GM12878 (cell line): Measurements from ENCODE around the gene CTR9. TPM values are rescaled to one million over a fixed set of nuclear protein-coding genes. Genes with fewer than 3 reads are reported as not detected.

Source experiments
- ATAC-seq: fragments of 200-7000 bp; cut with Tn5 transposase; 3 replicates; pipeline ENCODE4 v1.9.1; 2020; ENCODE audit warnings: mild to moderate bottlenecking, moderate library complexity
- BruUV-seq: library from RNA; stranded (reverse); fragments of 400-500 nt; replicated peaks from 2 replicates; lab custom pipeline; 2021; lab: Mats Ljungman, UMichigan
- CTCF ChIA-PET: fragments of 300-600 bp; sonication (Branson Sonifier 250); formaldehyde crosslinking; extraction: SDS; loops from one replicate; lab custom pipeline; 2021; ENCODE audit warnings: inconsistent platforms; lab: Yijun Ruan, JAX
- POLR2A ChIA-PET: fragments of 350-600 bp; formaldehyde crosslinking; extraction: SDS; loops from one replicate; lab custom pipeline; 2021; ENCODE audit warnings: inconsistent platforms; lab: Charles Lee
- RAD21 ChIA-PET: fragments of 300-600 bp; sonication (Branson Sonifier 250); formaldehyde crosslinking; loops from one replicate; lab custom pipeline; 2023; ENCODE audit warnings: antibody characterized with exemption; ENCODE audit not compliant: unreplicated experiment; lab: Charles Lee
- SMC1A ChIA-PET: fragments of 300-600 bp; sonication (Branson Sonifier 250); formaldehyde crosslinking; loops from one replicate; lab custom pipeline; 2023; ENCODE audit not compliant: unreplicated experiment, uncharacterized antibody; lab: Charles Lee
- DNase-seq: peaks from one replicate; pipeline ENCODE4 v3.0.0-alpha.2; 2011; ENCODE audit warnings: low read depth, low spot score
- FAIRE-seq: peaks from 3 replicates; lab custom pipeline; 2011; peaks lifted over from hg19 to GRCh38; lab: Jason Lieb, UNC
- H2AFZ ChIP-seq: 2 replicates; pipeline ENCODE4 v1.6.0; 2011; ENCODE audit warnings: low read depth, low read length, control low read depth; ENCODE audit not compliant: control insufficient read depth
- H3K27ac ChIP-seq: 2 replicates; pipeline ENCODE4 v1.5.1; 2011; ENCODE audit warnings: control low read depth; ENCODE audit not compliant: control insufficient read depth, insufficient read depth
- H3K27me3 ChIP-seq, 2 experiments: replicated peaks in 1 of 2; 2 replicates each; pipeline versions ENCODE4 v1.6.0 to v1.6.1; 2011; ENCODE audit warnings: low read length in 1 of 2; ENCODE audit not compliant: control insufficient read depth in 2 of 2, insufficient read depth in 2 of 2
- H3K36me3 ChIP-seq, 2 experiments: 2 replicates each; pipeline ENCODE4 v1.5.1; 2011; ENCODE audit warnings: low read length in 1 of 2; ENCODE audit not compliant: control insufficient read depth in 2 of 2, insufficient read depth in 2 of 2
- H3K4me1 ChIP-seq: 2 replicates; pipeline ENCODE4 v1.6.1; 2011; ENCODE audit warnings: mild to moderate bottlenecking, low read length, moderate library complexity, mixed read lengths; ENCODE audit not compliant: control insufficient read depth, insufficient read depth
- H3K4me2 ChIP-seq: 2 replicates; pipeline ENCODE4 v1.6.0; 2011; ENCODE audit warnings: control low read depth; ENCODE audit not compliant: control insufficient read depth, insufficient read depth
- H3K4me3 ChIP-seq: fragments of 200-600 bp; sonication (generic); 2 replicates; pipeline ENCODE4 v1.5.1; 2016
- H3K79me2 ChIP-seq: 2 replicates; pipeline ENCODE4 v1.6.0; 2011; ENCODE audit warnings: low read length; ENCODE audit not compliant: control insufficient read depth, insufficient read depth
- H3K9ac ChIP-seq: 2 replicates; pipeline ENCODE4 v1.8.0; 2011; ENCODE audit warnings: low read length, control low read depth, mixed read lengths; ENCODE audit not compliant: control insufficient read depth, insufficient read depth
- H3K9me3 ChIP-seq: replicated peaks from 3 replicates; pipeline ENCODE4 v1.5.1; 2011; ENCODE audit warnings: mild to moderate bottlenecking, low read length; ENCODE audit not compliant: control insufficient read depth, insufficient read depth
- H4K20me1 ChIP-seq: 2 replicates; pipeline ENCODE4 v1.6.0; 2011; ENCODE audit not compliant: control insufficient read depth, insufficient read depth
- ELK1 ChIP-seq: IDR thresholded peaks from 2 replicates; pipeline ENCODE4 v1.6.1; 2012; ENCODE audit warnings: low read depth, low read length, improper control_type of control experiment
- HDAC6 ChIP-seq: fragments of 200-600 bp; sonication (generic); IDR thresholded peaks from one replicate; pipeline ENCODE4 v1.8.0; 2017; ENCODE audit warnings: antibody characterized with exemption; ENCODE audit not compliant: unreplicated experiment
- HSF1 ChIP-seq: fragments of 150-350 bp; IDR thresholded peaks from 2 replicates; pipeline ENCODE4 v1.6.1; 2014; ENCODE audit warnings: mild to moderate bottlenecking, low read depth, low read length
- KLF5 ChIP-seq: fragments of 450-650 bp; IDR thresholded peaks from 2 replicates; pipeline ENCODE4 v1.6.1; 2014; ENCODE audit warnings: mild to moderate bottlenecking; ENCODE audit not compliant: partially characterized antibody
- MYB ChIP-seq: fragments of 150-350 bp; IDR thresholded peaks from 2 replicates; pipeline ENCODE4 v1.6.1; 2014; ENCODE audit warnings: mild to moderate bottlenecking, low read depth, low read length, borderline replicate concordance
- MYC ChIP-seq: IDR thresholded peaks from 2 replicates; pipeline ENCODE4 v1.6.1; 2011; ENCODE audit warnings: mild to moderate bottlenecking, low read length, moderate library complexity, inconsistent platforms; ENCODE audit not compliant: insufficient read depth, insufficient replicate concordance, insufficient read length, severe bottlenecking
- NFYB ChIP-seq: IDR thresholded peaks from 2 replicates; pipeline ENCODE4 v1.6.1; 2011; ENCODE audit warnings: low read depth, mild to moderate bottlenecking, low read length, improper control_type of control experiment, moderate library complexity; ENCODE audit not compliant: insufficient read depth
- SMAD5 ChIP-seq: IDR thresholded peaks from 2 replicates; pipeline ENCODE4 v1.6.1; 2016; ENCODE audit warnings: antibody characterized with exemption, low read depth
- STAT1 ChIP-seq: fragments of 450-650 bp; conservative IDR thresholded peaks from 2 replicates; pipeline ENCODE4 v1.6.1; 2014; ENCODE audit warnings: antibody characterized with exemption, mild to moderate bottlenecking
- SUPT20H ChIP-seq: IDR thresholded peaks from 2 replicates; pipeline ENCODE4 v1.6.1; 2011; ENCODE audit warnings: low read depth, mild to moderate bottlenecking, low read length, moderate library complexity, borderline replicate concordance; ENCODE audit not compliant: control insufficient read depth
- YBX1 ChIP-seq: fragments of 450-650 bp; IDR thresholded peaks from 2 replicates; pipeline ENCODE4 v1.6.1; 2016; ENCODE audit warnings: antibody characterized with exemption
- ZZZ3 ChIP-seq: IDR thresholded peaks from 2 replicates; pipeline ENCODE4 v1.6.1; 2011; ENCODE audit warnings: low read depth; ENCODE audit not compliant: control insufficient read depth, insufficient read length
- in situ Hi-C: fragments of 300-500 bp; cut with MboI; formaldehyde crosslinking; loops from 9 replicates; pipeline ENCODE4 v1.14.3; 2018; ENCODE audit warnings: mixed read lengths
- intact Hi-C: fragments of 100-400 bp; cut with micrococcal nuclease; formaldehyde crosslinking; loops from one replicate; pipeline ENCODE4 v1.14.2; 2022; ENCODE audit not compliant: unreplicated experiment
- polyA plus RNA-seq, 11 experiments: library from polyadenylated mRNA; depleted of rRNA in 4 of 11; unstranded in 6 of 11; stranded (reverse) in 5 of 11; fragments of >200 nt; fragmentation: Nextera tagmentation in 4 of 11; fragmentation: Illumina TruSeq in 1 of 11; extraction: Ambion mirVana in 4 of 11; extraction: Trizol in 1 of 11; gene quantifications; 1 replicate in 1 of 11; 2 replicates in 10 of 11; pipeline versions ENCODE4 v1.2.1 to v1.2.3, GENCODE V29; 2011 to 2016; ENCODE audit warnings: inconsistent platforms in 2 of 11, missing spikeins in 2 of 11, low read depth in 1 of 11
- total RNA-seq, 4 experiments: library from RNA; depleted of rRNA in 3 of 4; stranded (reverse); fragments of >200 nt in 3 of 4; fragmentation: Illumina TruSeq in 1 of 4; extraction: Trizol in 1 of 4; gene quantifications; 2 replicates each; pipeline versions ENCODE4 v1.2.1 to v1.2.3, GENCODE V29; 2013 to 2021

CTR9 gene
- total and polyA plus RNA-seq, 10 of the 15 experiments (the other 5 are each of a cell fraction or from before 2014, with no cell fraction given), result 13.9 to 54.9 (median 28.9) TPM

GRCh38 chr11:10746871-10747270 is 4.2 kb upstream of the CTR9 start (continued):
- TF ChIP-seq HSF1 (no peak), MYC (no peak), STAT1 (no peak), SMAD5 (no peak), ZZZ3 (no peak)

GRCh38 chr11:10747733-10748132 is 3.3 kb upstream of the CTR9 start:
- no peak overlapping the region for H2AFZ ChIP-seq
- SMC1A ChIA-PET, result interaction anchor here (0.6 kb wide), 1 partner anchor 122 kb away, joined by 3 read pairs; no protein-coding TSS in a partner anchor
- no peaks in the 10 kb centered on the region for H4K20me1 ChIP-seq
- in situ Hi-C loops (no loop called here), intact Hi-C loops (no loop called here)
- H3K4me1 ChIP-seq, result peaks cover 10% of the 10 kb centered on the region
- H3K27me3 ChIP-seq, result no peaks in the 10 kb centered on the region
- peaks cover 19% of the 10 kb centered on the region for H3K79me2 ChIP-seq
- RAD21 ChIA-PET, result no interaction called here
- POLR2A ChIA-PET, result interaction anchor here (1.0 kb wide), 1 partner anchor 61 kb away, joined by 4 read pairs; the partner anchor contains the start of gene EIF4G2
- no TSS peak for BruUV-seq
- no peaks in the 10 kb centered on the region for H3K9me3 ChIP-seq
- no peak for ATAC-seq
- H3K27ac ChIP-seq, result no peak overlapping the region
- no peak for FAIRE-seq
- no peaks in the 10 kb centered on the region for H3K36me3 ChIP-seq
- CTCF ChIA-PET, result no interaction called here
- no peak overlapping the region for H3K4me3 ChIP-seq
- no peak overlapping the region for H3K9ac ChIP-seq
- DNase-seq, result no peak
- H3K4me2 ChIP-seq, result no peak overlapping the region
- no peak for TF ChIP-seq MYB
- no peak for TF ChIP-seq YBX1
- TF ChIP-seq HDAC6, result no peak
- TF ChIP-seq ELK1, result no peak
- no peak for TF ChIP-seq KLF5
- no peak for TF ChIP-seq SUPT20H
- no peak for TF ChIP-seq NFYB
- TF ChIP-seq STAT1, result no peak
